ENCODE measurements around the gene CLMP. TPM values are rescaled to one million over a fixed set of nuclear protein-coding genes. Genes with fewer than 3 reads are reported as not detected.

Gene CLMP
- total RNA-seq, 1 donor from 2014 or later = 6.6 TPM

- no peak overlapping the region for H3K27ac Mint-ChIP-seq (ENCODE audit: unreplicated experiment)
- H3K4me3 Mint-ChIP-seq (ENCODE audit: unreplicated experiment) = no peak overlapping the region
- DNase-seq (ENCODE audit: low spot score) = no peak
- H3K9me3 Mint-ChIP-seq (ENCODE audit: low read depth) = no peaks in the 10 kb centered on the region
- H3K36me3 Mint-ChIP-seq (ENCODE audit: low read depth) = no peaks in the 10 kb centered on the region
- no peaks in the 10 kb centered on the region for H3K27me3 Mint-ChIP-seq (ENCODE audit: low read depth)
- TF ChIP-seq CTCF (IDR thresholded peaks at IDR 0.05) = no peak
- H3K4me1 Mint-ChIP-seq (ENCODE audit: low read depth) = peaks cover 60% of the 10 kb centered on the region
These were observed 18.3 kb downstream of the CLMP start for GRCh38 chr11:123176785-123177184.

GRCh38 chr11:123174196-123175183 is 20.6 kb downstream of the CLMP start:
- Mint-ChIP-seq H3K27ac (ENCODE audit: unreplicated experiment) (peak overlapping the region; percentile 80), H3K4me3 (ENCODE audit: unreplicated experiment) (no peak overlapping the region)

GRCh38 chr11:123173856-123174186 is 21.2 kb downstream of the CLMP start:
- Mint-ChIP-seq H3K27ac (ENCODE audit: unreplicated experiment) (peak overlapping the region; percentile 80), H3K9me3 (ENCODE audit: low read depth) (no peaks in the 10 kb centered on the region), H3K4me3 (ENCODE audit: unreplicated experiment) (no peak overlapping the region), H3K4me1 (ENCODE audit: low read depth) (peaks cover 34% of the 10 kb centered on the region), H3K27me3 (ENCODE audit: low read depth) (peaks cover 3% of the 10 kb centered on the region), H3K36me3 (ENCODE audit: low read depth) (no peaks in the 10 kb centered on the region)
- no peak for TF ChIP-seq CTCF (IDR thresholded peaks at IDR 0.05)
- DNase-seq (ENCODE audit: low spot score) = no peak

More at GRCh38 chr11:123174196-123175183, 20.6 kb downstream of the CLMP start:
- H3K9me3 Mint-ChIP-seq (ENCODE audit: low read depth) = no peaks in the 10 kb centered on the region
- peaks cover 38% of the 10 kb centered on the region for H3K4me1 Mint-ChIP-seq (ENCODE audit: low read depth)
- no peaks in the 10 kb centered on the region for H3K36me3 Mint-ChIP-seq (ENCODE audit: low read depth)
- peaks cover 1% of the 10 kb centered on the region for H3K27me3 Mint-ChIP-seq (ENCODE audit: low read depth)
- TF ChIP-seq CTCF (IDR thresholded peaks at IDR 0.05) = no peak
- DNase-seq (ENCODE audit: low spot score) = no peak

GRCh38 chr11:123173040-123173855 is 21.8 kb downstream of the CLMP start:
- H3K9me3 Mint-ChIP-seq (ENCODE audit: low read depth) = no peaks in the 10 kb centered on the region

More at GRCh38 chr11:123173040-123173855, 21.8 kb downstream of the CLMP start:
- H3K36me3 Mint-ChIP-seq (ENCODE audit: low read depth) = no peaks in the 10 kb centered on the region
- peak overlapping the region; percentile 57 for H3K27ac Mint-ChIP-seq (ENCODE audit: unreplicated experiment)
- TF ChIP-seq CTCF (IDR thresholded peaks at IDR 0.05) = no peak
- DNase-seq (ENCODE audit: low spot score) = no peak
- H3K27me3 Mint-ChIP-seq (ENCODE audit: low read depth) = peaks cover 3% of the 10 kb centered on the region
- H3K4me3 Mint-ChIP-seq (ENCODE audit: unreplicated experiment) = no peak overlapping the region
- H3K4me1 Mint-ChIP-seq (ENCODE audit: low read depth) = peaks cover 34% of the 10 kb centered on the region

All from chondrocyte (in vitro differentiated cells).